Mesenchymal stem cell (in vitro differentiated cells and primary cell): ENCODE results near the gene PGGHG.

ENCODE experiments used
- DNase-seq: peaks from one replicate; pipeline ENCODE4 v3.0.0-alpha.2; 2013
- H2AFZ ChIP-seq: one replicate; pipeline ENCODE4 v1.6.1; 2013; ENCODE audit warnings: low read depth, mild to moderate bottlenecking, control low read depth, inconsistent platforms, low read length, moderate library complexity
- H2AK5ac ChIP-seq: 2 replicates; pipeline ENCODE4 v1.6.1; 2013; ENCODE audit warnings: low read length, moderate library complexity, mild to moderate bottlenecking, inconsistent platforms; ENCODE audit not compliant: severe bottlenecking
- H2BK120ac ChIP-seq: one replicate; pipeline ENCODE4 v1.6.1; 2013; ENCODE audit warnings: low read depth, mild to moderate bottlenecking, inconsistent platforms, low read length, moderate library complexity
- H2BK12ac ChIP-seq, 2 experiments: one replicate each; pipeline ENCODE4 v1.6.1; 2013; ENCODE audit warnings: inconsistent platforms in 2 of 2, low read length in 2 of 2, mild to moderate bottlenecking in 2 of 2, moderate library complexity in 2 of 2, control low read depth in 1 of 2
- H2BK15ac ChIP-seq: one replicate; pipeline ENCODE4 v1.6.1; 2013; ENCODE audit warnings: mild to moderate bottlenecking, low read depth, inconsistent platforms; ENCODE audit not compliant: poor library complexity, severe bottlenecking
- H2BK5ac ChIP-seq: 2 replicates; pipeline ENCODE4 v1.6.1; 2013; ENCODE audit warnings: low read depth, mild to moderate bottlenecking, low read length, control low read depth, inconsistent platforms; ENCODE audit not compliant: poor library complexity, severe bottlenecking
- H3K14ac ChIP-seq, 2 experiments: one replicate each; pipeline ENCODE4 v1.6.1; 2013; ENCODE audit warnings: inconsistent platforms in 2 of 2, low read length in 2 of 2, control low read depth in 1 of 2, mild to moderate bottlenecking in 1 of 2, moderate library complexity in 1 of 2
- H3K18ac ChIP-seq, 2 experiments: one replicate each; pipeline ENCODE4 v1.6.1; 2013; ENCODE audit warnings: inconsistent platforms in 2 of 2, low read length in 2 of 2, control low read depth in 1 of 2, low read depth in 1 of 2, mild to moderate bottlenecking in 1 of 2
- H3K23ac ChIP-seq, 2 experiments: one replicate each; pipeline ENCODE4 v1.6.1; 2013; ENCODE audit warnings: inconsistent platforms in 2 of 2, low read length in 2 of 2, mild to moderate bottlenecking in 2 of 2, moderate library complexity in 2 of 2, control low read depth in 1 of 2
- H3K27ac ChIP-seq: 2 replicates; pipeline ENCODE4 v1.5.1; 2013; ENCODE audit warnings: mild to moderate bottlenecking, moderate library complexity, low read length, control low read depth, inconsistent platforms; ENCODE audit not compliant: poor library complexity, severe bottlenecking
- H3K27me3 ChIP-seq, 2 experiments: 2 replicates each; pipeline versions ENCODE4 v1.6.1 to v1.7.0; 2013; ENCODE audit warnings: low read length in 2 of 2, mild to moderate bottlenecking in 2 of 2, moderate library complexity in 2 of 2, control low read depth in 1 of 2, inconsistent platforms in 1 of 2; ENCODE audit not compliant: control insufficient read depth in 1 of 2, insufficient read depth in 1 of 2
- H3K36me3 ChIP-seq, 2 experiments: 2 replicates each; pipeline versions ENCODE4 v1.6.1 to v1.7.0; 2013; ENCODE audit warnings: low read length in 2 of 2, control low read depth in 1 of 2, inconsistent platforms in 1 of 2, low read depth in 1 of 2, mild to moderate bottlenecking in 1 of 2; ENCODE audit not compliant: insufficient read depth in 2 of 2, control insufficient read depth in 1 of 2
- H3K4ac ChIP-seq, 2 experiments: one replicate each; pipeline ENCODE4 v1.6.1; 2013; ENCODE audit warnings: inconsistent platforms in 2 of 2, low read length in 2 of 2, mild to moderate bottlenecking in 2 of 2, moderate library complexity in 2 of 2, control low read depth in 1 of 2, low read depth in 1 of 2
- H3K4me1 ChIP-seq: 2 replicates; pipeline ENCODE4 v1.6.1; 2013; ENCODE audit warnings: low read depth, low read length, control low read depth; ENCODE audit not compliant: control insufficient read depth, insufficient read depth
- H3K4me2 ChIP-seq: 2 replicates; pipeline ENCODE4 v1.6.1; 2013; ENCODE audit warnings: low read length, mild to moderate bottlenecking, inconsistent platforms; ENCODE audit not compliant: poor library complexity, severe bottlenecking
- H3K4me3 ChIP-seq, 2 experiments: 2 replicates each; pipeline versions ENCODE4 v1.5.1 to v1.7.0; 2013; ENCODE audit warnings: low read length in 2 of 2, mild to moderate bottlenecking in 2 of 2, control low read depth in 1 of 2, low read depth in 1 of 2; ENCODE audit not compliant: insufficient read depth in 1 of 2
- H3K79me1 ChIP-seq: replicated peaks from 2 replicates; pipeline ENCODE4 v1.6.1; 2013; ENCODE audit warnings: mild to moderate bottlenecking, control low read depth, low read length, inconsistent platforms; ENCODE audit not compliant: poor library complexity, severe bottlenecking
- H3K9ac ChIP-seq: 2 replicates; pipeline ENCODE4 v1.7.0; 2013; ENCODE audit warnings: mild to moderate bottlenecking, low read length, moderate library complexity
- H3K9me3 ChIP-seq: 2 replicates; pipeline ENCODE4 v1.7.0; 2013; ENCODE audit warnings: mild to moderate bottlenecking, low read length; ENCODE audit not compliant: control insufficient read depth
- H4K8ac ChIP-seq: one replicate; pipeline ENCODE4 v1.6.1; 2013; ENCODE audit warnings: inconsistent platforms, mild to moderate bottlenecking, low read length, moderate library complexity
- H4K91ac ChIP-seq: one replicate; pipeline ENCODE4 v1.6.1; 2013; ENCODE audit warnings: mild to moderate bottlenecking, low read length, inconsistent platforms
- WGBS: methylation state at CpG from one replicate; pipeline ENCODE4 v1.1.7; 2013; ENCODE audit warnings: mixed read lengths; 5-methylcytosine and 5-hydroxymethylcytosine counted together

Gene PGGHG

GRCh38 chr11:290621-291231, 1.8 kb downstream of the PGGHG start:
- DNase-seq: no peak

GRCh38 chr11:291281-292210, 2.6 kb downstream of the PGGHG start:
- Histone ChIP-seq H3K4me1 (peaks cover 39% of the 10 kb centered on the region), H4K91ac (no peak overlapping the region), H3K14ac (no peak overlapping the region), H3K9ac (no peak overlapping the region), H2BK12ac (no peak overlapping the region), H2AK5ac (no peak overlapping the region), H2AFZ (no peak overlapping the region), H2BK15ac (no peak overlapping the region), H3K4me3 (peak overlapping the region in 1 of 2 experiments; percentile 32), H3K27ac (no peak overlapping the region), H3K4ac (no peak overlapping the region), H3K27me3 (peaks cover 11 to 34% of the 10 kb centered on the region in 2 experiments), H3K18ac (no peak overlapping the region), H3K79me1 (peaks cover 9% of the 10 kb centered on the region), H2BK120ac (no peak overlapping the region), H2BK5ac (no peak overlapping the region), H3K9me3 (no peaks in the 10 kb centered on the region), H3K4me2 (no peak overlapping the region), H3K23ac (no peak overlapping the region), H4K8ac (no peak overlapping the region), H3K36me3 (peaks cover 0 to 59% of the 10 kb centered on the region in 2 experiments)
- 85% methylated on average over 44 of the region's 44 CpGs for WGBS
- DNase-seq: no peak

More at GRCh38 chr11:290621-291231, 1.8 kb downstream of the PGGHG start:
- no peak overlapping the region for H3K27ac ChIP-seq
- peak overlapping the region in 1 of 2 experiments; percentile 27 for H3K4ac ChIP-seq
- H2BK120ac ChIP-seq: no peak overlapping the region
- H3K14ac ChIP-seq: peak overlapping the region in 1 of 2 experiments; percentile 26
- H3K23ac ChIP-seq: no peak overlapping the region
- H2BK15ac ChIP-seq: no peak overlapping the region
- H3K4me3 ChIP-seq: no peak overlapping the region
- peak overlapping the region in 1 of 2 experiments; percentile 15 for H2BK12ac ChIP-seq
- H2BK5ac ChIP-seq: no peak overlapping the region
- H2AFZ ChIP-seq: no peak overlapping the region
- no peak overlapping the region for H3K4me2 ChIP-seq
- H3K4me1 ChIP-seq: peaks cover 37% of the 10 kb centered on the region
- peaks cover 9% of the 10 kb centered on the region for H3K79me1 ChIP-seq
- no peaks in the 10 kb centered on the region for H3K9me3 ChIP-seq
- peak overlapping the region; percentile 31 for H4K91ac ChIP-seq
- H3K27me3 ChIP-seq: peaks cover 11 to 34% of the 10 kb centered on the region in 2 experiments
- H4K8ac ChIP-seq: peak overlapping the region; percentile 51
- H2AK5ac ChIP-seq: no peak overlapping the region
- H3K36me3 ChIP-seq: peaks cover 0 to 55% of the 10 kb centered on the region in 2 experiments
- no peak overlapping the region for H3K18ac ChIP-seq
- no peak overlapping the region for H3K9ac ChIP-seq
- WGBS: 95% methylated on average over 12 of the region's 13 CpGs

- Histone ChIP-seq H3K9me3 (no peaks in the 10 kb centered on the region), H3K79me1 (peaks cover 9% of the 10 kb centered on the region), H3K9ac (no peak overlapping the region), H3K36me3 (peaks cover 0 to 59% of the 10 kb centered on the region in 2 experiments), H3K4me1 (peaks cover 39% of the 10 kb centered on the region), H2BK15ac (no peak overlapping the region), H3K4me3 (no peak overlapping the region), H3K4ac (no peak overlapping the region), H3K18ac (no peak overlapping the region), H2AK5ac (no peak overlapping the region), H4K8ac (no peak overlapping the region), H2BK12ac (no peak overlapping the region), H2BK120ac (no peak overlapping the region), H3K27ac (no peak overlapping the region), H2BK5ac (no peak overlapping the region), H3K4me2 (no peak overlapping the region), H2AFZ (no peak overlapping the region), H3K27me3 (peaks cover 6 to 34% of the 10 kb centered on the region in 2 experiments), H3K14ac (no peak overlapping the region), H3K23ac (no peak overlapping the region), H4K91ac (no peak overlapping the region)
- 97% methylated on average over 29 of the region's 29 CpGs for WGBS
- DNase-seq: no peak
These were observed 3.5 kb downstream of the PGGHG start for GRCh38 chr11:292211-293121.
